ENCODE measurements around the gene MTG2. TPM values are rescaled to one million over a fixed set of nuclear protein-coding genes. Genes with fewer than 3 reads are reported as not detected.

MTG2 gene
- total and polyA plus RNA-seq, 10 of the 15 experiments (the other 5 are each of a cell fraction or from before 2014, with no cell fraction given), result 6.2 to 52.4 (median 34.3) TPM

- no peak for TF ChIP-seq ZNF217 (IDR thresholded peaks at IDR 0.05)
- peak; percentile 94 for TF ChIP-seq ZBTB40 (IDR thresholded peaks at IDR 0.05; ENCODE audit: borderline replicate concordance)
- no peak for TF ChIP-seq MTA3 (IDR thresholded peaks at IDR 0.05; ENCODE audit: borderline replicate concordance, low read length)
- TF ChIP-seq CTCF (IDR thresholded peaks at IDR 0.05 in 2 of 3, conservative IDR thresholded peaks at IDR 0.05 in 1 of 3; ENCODE audit: control insufficient read depth in 2 of 3, extremely low read depth in 1 of 3, insufficient read depth in 1 of 3, low read depth in 3 of 3, low read length in 3 of 3), result no peak
- no peak for TF ChIP-seq PRDM15 (CRISPR knock-in tag; IDR thresholded peaks at IDR 0.05)
- peak; percentile 37; a peak in 2 of 4 replicates for TF ChIP-seq IKZF2 (IDR thresholded peaks at IDR 0.05)
- TF ChIP-seq NFYB (IDR thresholded peaks at IDR 0.05; ENCODE audit: insufficient read depth, low read depth, low read length), result no peak
- TF ChIP-seq IRF5 (IDR thresholded peaks at IDR 0.05; ENCODE audit: borderline replicate concordance), result no peak
- no peak for TF ChIP-seq HDAC2 (IDR thresholded peaks at IDR 0.05)
- no peak for TF ChIP-seq BMI1 (IDR thresholded peaks at IDR 0.05; ENCODE audit: borderline replicate concordance)
- no peak for TF ChIP-seq NFXL1 (IDR thresholded peaks at IDR 0.05; ENCODE audit: borderline replicate concordance)
- no peak for TF ChIP-seq BRCA1 (IDR thresholded peaks at IDR 0.05; ENCODE audit: low read depth, low read length)
- TF ChIP-seq BHLHE40 (IDR thresholded peaks at IDR 0.05; ENCODE audit: borderline replicate concordance in 1 of 2, low read depth in 2 of 2, low read length in 1 of 2), result peak; percentile 39 to 62; a peak in 3 of 4 replicates
- TF ChIP-seq TCF3 (IDR thresholded peaks at IDR 0.05; ENCODE audit: borderline replicate concordance, insufficient read depth, low read depth, low read length), result 0 out of 2 replicates have a peak, but pooled peaks have one; percentile 51
- 0 out of 2 replicates have a peak, but pooled peaks have one; percentile 5 for TF ChIP-seq IRF4 (IDR thresholded peaks at IDR 0.05; ENCODE audit: low read depth, low read length)
- TF ChIP-seq ZZZ3 (IDR thresholded peaks at IDR 0.05; ENCODE audit: control insufficient read depth, insufficient read length, low read depth), result no peak
- no peak for TF ChIP-seq JUND (IDR thresholded peaks at IDR 0.05; ENCODE audit: low read depth, low read length)
Measured at GRCh38 chr20:62182469-62183425, at the start of gene MTG2 (continued).

Data from GM12878 (cell line).